IMR-90 (cell line): Measurements from ENCODE around the gene ARMC5. TPM values are rescaled to one million over a fixed set of nuclear protein-coding genes. Genes with fewer than 3 reads are reported as not detected.

Experiments
- ATAC-seq: fragments of 200-7000 bp; cut with Tn5 transposase; 2 replicates; pipeline ENCODE4 v1.9.1; 2020; ENCODE audit warnings: low read depth, mild to moderate bottlenecking, moderate library complexity
- BruUV-seq: library from RNA; stranded (reverse); fragments of 400-500 nt; replicated peaks from 2 replicates; lab custom pipeline; 2021; lab: Mats Ljungman, UMichigan
- CTCF ChIA-PET: fragments of 300-600 bp; formaldehyde crosslinking; extraction: SDS; loops from one replicate; lab custom pipeline; 2021; ENCODE audit warnings: antibody characterized with exemption; lab: Yijun Ruan, JAX
- POLR2A ChIA-PET: fragments of 300-600 bp; sonication (Branson Sonifier 250); formaldehyde crosslinking; loops from one replicate; lab custom pipeline; 2022; ENCODE audit warnings: antibody characterized with exemption; ENCODE audit not compliant: unreplicated experiment; lab: Charles Lee
- DNase-seq: peaks from one replicate; pipeline ENCODE4 v3.0.0; 2013
- H2AFZ ChIP-seq: replicated peaks from 2 replicates; pipeline ENCODE3; 2013; ENCODE audit warnings: low read length, mild to moderate bottlenecking; ENCODE audit not compliant: poor library complexity
- H2AK5ac ChIP-seq: 2 replicates; pipeline ENCODE4 v1.6.1; 2013; ENCODE audit warnings: low read depth, low read length, inconsistent platforms
- H2AK9ac ChIP-seq: replicated peaks from 2 replicates; pipeline ENCODE3; 2013; ENCODE audit warnings: mild to moderate bottlenecking, low read depth, low read length, moderate library complexity; ENCODE audit not compliant: poor library complexity
- H2BK120ac ChIP-seq: 2 replicates; pipeline ENCODE4 v1.6.1; 2013; ENCODE audit warnings: low read depth, low read length, inconsistent platforms
- H2BK15ac ChIP-seq: 3 replicates; pipeline ENCODE4 v1.6.1; 2013; ENCODE audit warnings: low read depth, low read length, inconsistent platforms
- H2BK20ac ChIP-seq: 2 replicates; pipeline ENCODE4 v1.6.1; 2013; ENCODE audit warnings: low read depth, mild to moderate bottlenecking, inconsistent platforms, low read length, moderate library complexity
- H2BK5ac ChIP-seq: 2 replicates; pipeline ENCODE4 v1.6.1; 2013; ENCODE audit warnings: mild to moderate bottlenecking, low read depth, low read length, inconsistent platforms; ENCODE audit not compliant: poor library complexity, severe bottlenecking
- H3K14ac ChIP-seq: replicated peaks from 2 replicates; pipeline ENCODE4 v1.6.1; 2013; ENCODE audit warnings: low read depth, low read length, inconsistent platforms
- H3K18ac ChIP-seq: 2 replicates; pipeline ENCODE4 v1.6.1; 2013; ENCODE audit warnings: low read depth, low read length, control low read depth
- H3K23ac ChIP-seq: 2 replicates; pipeline ENCODE4 v1.6.1; 2013; ENCODE audit warnings: low read depth, low read length, inconsistent platforms
- H3K27ac ChIP-seq: 2 replicates; pipeline ENCODE4 v1.5.1; 2013; ENCODE audit warnings: mild to moderate bottlenecking, control low read depth, low read length; ENCODE audit not compliant: insufficient read depth
- H3K27me3 ChIP-seq: 2 replicates; pipeline ENCODE4 v1.6.1; 2013; ENCODE audit warnings: low read length; ENCODE audit not compliant: control insufficient read depth, insufficient read depth
- H3K36me3 ChIP-seq: 2 replicates; pipeline ENCODE4 v1.6.1; 2013; ENCODE audit warnings: low read length, mixed read lengths; ENCODE audit not compliant: control insufficient read depth, insufficient read depth
- H3K4ac ChIP-seq: 2 replicates; pipeline ENCODE4 v1.6.1; 2013; ENCODE audit warnings: low read depth, low read length, inconsistent platforms
- H3K4me1 ChIP-seq: 2 replicates; pipeline ENCODE4 v1.6.1; 2013; ENCODE audit warnings: low read length, mixed read lengths; ENCODE audit not compliant: control insufficient read depth, insufficient read depth
- H3K4me2 ChIP-seq: 2 replicates; pipeline ENCODE4 v1.6.1; 2013; ENCODE audit warnings: low read depth, mild to moderate bottlenecking, control low read depth, low read length, moderate library complexity
- H3K4me3 ChIP-seq: 2 replicates; pipeline ENCODE4 v1.5.1; 2013; ENCODE audit warnings: low read depth, mild to moderate bottlenecking, control low read depth, low read length, moderate library complexity; ENCODE audit not compliant: insufficient read depth
- H3K56ac ChIP-seq: 2 replicates; pipeline ENCODE4 v1.6.1; 2013; ENCODE audit warnings: low read length, inconsistent platforms; ENCODE audit not compliant: insufficient read depth; ENCODE audit errors: extremely low read depth
- H3K79me1 ChIP-seq, 2 experiments: 2 replicates each; pipeline ENCODE4 v1.6.1; 2013; ENCODE audit warnings: low read length in 2 of 2, inconsistent platforms in 1 of 2, low read depth in 1 of 2
- H3K9ac ChIP-seq: 2 replicates; pipeline ENCODE4 v1.6.1; 2013; ENCODE audit warnings: low read depth, low read length, control low read depth
- H3K9me1 ChIP-seq: 2 replicates; pipeline ENCODE4 v1.6.1; 2013; ENCODE audit warnings: low read length, inconsistent platforms; ENCODE audit not compliant: insufficient read depth
- H3K9me3 ChIP-seq: 2 replicates; pipeline ENCODE4 v1.6.1; 2013; ENCODE audit warnings: low read length; ENCODE audit not compliant: control insufficient read depth, insufficient read depth
- H4K20me1 ChIP-seq: 2 replicates; pipeline ENCODE4 v1.6.1; 2013; ENCODE audit warnings: low read length, inconsistent platforms; ENCODE audit not compliant: insufficient read depth
- H4K5ac ChIP-seq: 2 replicates; pipeline ENCODE4 v1.6.1; 2013; ENCODE audit warnings: mild to moderate bottlenecking, low read depth, low read length, control low read depth
- H4K8ac ChIP-seq, 2 experiments: 2 replicates each; pipeline ENCODE4 v1.6.1; 2013; ENCODE audit warnings: low read depth in 2 of 2, low read length in 2 of 2, control low read depth in 1 of 2, inconsistent platforms in 1 of 2
- H4K91ac ChIP-seq: 2 replicates; pipeline ENCODE4 v1.6.1; 2013; ENCODE audit warnings: low read depth, low read length, inconsistent platforms; ENCODE audit not compliant: insufficient read depth
- CEBPB ChIP-seq: IDR thresholded peaks from 2 replicates; pipeline ENCODE4 v1.6.1; 2012; ENCODE audit warnings: low read depth, low read length, improper control_type of control experiment
- CTCF ChIP-seq: conservative IDR thresholded peaks from 2 replicates; pipeline ENCODE4 v1.5.1; 2012; ENCODE audit warnings: mild to moderate bottlenecking, low read depth, low read length, improper control_type of control experiment
- ELK1 ChIP-seq: fragments of 150-350 bp; IDR thresholded peaks from 2 replicates; pipeline ENCODE4 v1.6.1; 2016; ENCODE audit warnings: low read depth, mild to moderate bottlenecking, low read length, moderate library complexity, borderline replicate concordance
- MAZ ChIP-seq: IDR thresholded peaks from 2 replicates; pipeline ENCODE4 v1.6.1; 2012; ENCODE audit warnings: low read depth, mild to moderate bottlenecking, low read length, improper control_type of control experiment, moderate library complexity, borderline replicate concordance
- MXI1 ChIP-seq: IDR thresholded peaks from 2 replicates; pipeline ENCODE4 v1.6.1; 2012; ENCODE audit warnings: low read depth, mild to moderate bottlenecking, low read length, moderate library complexity, borderline replicate concordance
- NFE2L2 ChIP-seq: fragments of 150-350 bp; IDR thresholded peaks from 2 replicates; pipeline ENCODE4 v1.6.1; 2016; ENCODE audit warnings: low read depth, mild to moderate bottlenecking, low read length
- POLR2A ChIP-seq: IDR thresholded peaks from 2 replicates; pipeline ENCODE4 v1.6.1; 2012; ENCODE audit warnings: mild to moderate bottlenecking, low read depth, low read length
- RAD21 ChIP-seq: IDR thresholded peaks from 2 replicates; pipeline ENCODE4 v1.6.1; 2012; ENCODE audit warnings: low read length, improper control_type of control experiment
- RFX5 ChIP-seq: IDR thresholded peaks from 2 replicates; pipeline ENCODE4 v1.8.0; 2012; ENCODE audit warnings: low read depth, mild to moderate bottlenecking, low read length, moderate library complexity
- SMC3 ChIP-seq: fragments of 150-350 bp; IDR thresholded peaks from 2 replicates; pipeline ENCODE4 v1.6.1; 2016; ENCODE audit warnings: low read depth, mild to moderate bottlenecking, antibody characterized with exemption, low read length, moderate library complexity
- WGBS, 2 experiments: methylation state at CpG; one replicate each; pipeline versions ENCODE4 v1.1.5 to v1.1.7; 2013; ENCODE audit warnings: missing lambda C conversion rate in 2 of 2; ENCODE audit not compliant: insufficient read length in 1 of 2; ENCODE audit errors: extremely low coverage in 2 of 2; 5-methylcytosine and 5-hydroxymethylcytosine counted together
- dilution Hi-C: fragments of 300-500 bp; cut with HindIII; formaldehyde crosslinking; loops from one replicate; pipeline ENCODE4 v1.14.3; 2018; ENCODE audit warnings: low sequenced_read_pairs; ENCODE audit not compliant: unreplicated experiment
- in situ Hi-C: fragments of 300-500 bp; cut with MboI; formaldehyde crosslinking; loops from 3 replicates; pipeline ENCODE4 v1.14.3; 2019; ENCODE audit warnings: low sequenced_read_pairs, inconsistent platforms, mixed read lengths
- intact Hi-C: fragments of 100-400 bp; cut with micrococcal nuclease; formaldehyde crosslinking; loops from 2 replicates; pipeline ENCODE4 v1.10.0; 2022
- polyA plus RNA-seq, 3 experiments: library from polyadenylated mRNA; depleted of rRNA; stranded (reverse); fragments of >200 nt; gene quantifications; 2 replicates each; pipeline ENCODE4 v1.2.3, GENCODE V29; 2012; ENCODE audit warnings: low replicate concordance in 1 of 3
- total RNA-seq: library from RNA; depleted of rRNA; stranded (reverse); fragments of >200 nt; gene quantifications from 2 replicates; pipeline ENCODE4 v1.2.3, GENCODE V29; 2012

ARMC5 gene
- total and polyA plus RNA-seq, 2 of the 4 experiments (the other 2 are of a cell fraction), result 2.3 to 7.5 TPM

GRCh38 chr16:31474173-31474714 lies 14.9 kb downstream of the ARMC5 start (continued):
- TF ChIP-seq ELK1, result no peak

DNA sequence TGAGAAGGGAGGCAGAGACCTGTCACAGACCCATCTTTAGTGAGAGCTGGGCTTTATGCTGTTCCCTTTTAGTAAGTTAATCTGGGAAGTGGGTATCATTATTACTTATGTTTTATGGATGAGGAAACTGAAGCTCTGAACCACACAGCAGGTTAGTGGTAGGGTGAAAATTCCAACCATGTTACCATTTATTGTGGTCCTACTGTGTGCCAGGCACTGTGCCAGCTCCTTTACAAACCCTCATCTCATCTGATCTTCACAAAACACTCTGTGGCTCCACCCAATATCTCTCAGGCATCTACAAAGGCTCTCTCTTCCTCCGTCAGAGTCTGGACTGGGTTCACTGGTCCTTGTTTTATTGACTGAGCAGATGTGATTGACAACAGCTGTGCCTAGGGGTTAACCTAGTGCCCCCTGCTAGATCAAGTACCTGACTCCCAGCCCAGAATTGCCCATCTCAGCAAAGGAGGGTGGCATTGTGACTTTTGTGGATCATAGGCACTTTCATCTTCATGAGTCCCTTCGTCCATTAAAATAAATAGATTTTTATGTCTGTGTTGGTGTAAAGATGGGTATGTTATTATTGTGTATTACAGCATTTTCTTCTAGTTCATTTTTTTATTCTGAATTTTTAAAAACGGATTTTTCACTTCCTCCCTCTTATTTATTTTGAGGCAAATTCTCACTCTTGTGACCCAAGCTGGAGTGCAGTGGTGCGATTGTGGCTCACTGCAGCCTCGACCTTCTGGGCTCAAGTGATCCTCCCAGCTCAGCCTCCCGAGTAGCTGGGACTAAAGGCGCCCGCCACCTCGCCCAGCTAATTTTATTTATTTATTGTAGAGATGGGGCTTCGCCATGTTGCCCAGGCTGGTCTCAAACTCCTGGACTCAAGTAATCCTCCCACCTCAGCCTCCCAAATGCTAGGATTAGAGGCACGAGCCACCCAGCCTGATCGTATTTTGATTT lies 15.8 kb downstream of the ARMC5 start:
- Histone ChIP-seq H3K4me2 (no peak overlapping the region), H3K14ac (no peak overlapping the region), H3K4ac (no peak overlapping the region), H3K23ac (no peak overlapping the region), H2AK9ac (no peak overlapping the region), H3K4me3 (no peak overlapping the region), H3K9me1 (peaks cover 21% of the 10 kb centered on the region; the same call in 1 of the 2 replicates), H2BK15ac (no peak overlapping the region), H4K20me1 (peaks cover 66% of the 10 kb centered on the region), H2AFZ (no peak overlapping the region), H3K18ac (no peak overlapping the region), H4K8ac (no peak overlapping the region), H2BK20ac (no peak overlapping the region), H2BK120ac (no peak overlapping the region), H2BK5ac (no peak overlapping the region), H3K27me3 (no peaks in the 10 kb centered on the region), H2AK5ac (no peak overlapping the region), H3K9ac (no peak overlapping the region), H3K79me1 (peaks cover 22 to 73% of the 10 kb centered on the region in 2 experiments; a peak in 3 of 4 replicates), H3K36me3 (peaks cover 56% of the 10 kb centered on the region), H3K9me3 (no peaks in the 10 kb centered on the region), H3K4me1 (peaks cover 13% of the 10 kb centered on the region), H4K5ac (no peak overlapping the region), H3K56ac (no peak overlapping the region), H4K91ac (no peak overlapping the region), H3K27ac (no peak overlapping the region)
- ChIA-PET POLR2A (interaction anchor here (0.6 kb wide), 1 partner anchor 31 kb away, joined by 7 read pairs; no protein-coding TSS in a partner anchor), CTCF (no interaction called here)
- WGBS, 2 experiments, result no CpG with 5 or more reads among the region's 12 CpGs
- in situ Hi-C loops, result loop anchor here (25.0 kb wide), 1 partner anchor 387 kb away; the partner anchor contains the start of gene ZNF267
- dilution Hi-C loops, result no loop called here
- intact Hi-C loops, result no loop called here
- ATAC-seq (no peak), DNase-seq (no peak)
- BruUV-seq, result no TSS peak
- TF ChIP-seq SMC3 (no peak), RFX5 (no peak), MAZ (no peak), ELK1 (no peak), POLR2A (no peak), CTCF (no peak), CEBPB (no peak), NFE2L2 (no peak), RAD21 (no peak), MXI1 (no peak)
